ENCODE measurements around the gene SUGP2. TPM values are rescaled to one million over a fixed set of nuclear protein-coding genes. Genes with fewer than 3 reads are reported as not detected.

SUGP2 gene
- total and polyA plus RNA-seq, 9 of the 15 experiments (the other 6 are each of a cell fraction or from before 2014, with no cell fraction given), result 13.1 to 101 (median 63.1) TPM

- TF ChIP-seq, protein P1, sequence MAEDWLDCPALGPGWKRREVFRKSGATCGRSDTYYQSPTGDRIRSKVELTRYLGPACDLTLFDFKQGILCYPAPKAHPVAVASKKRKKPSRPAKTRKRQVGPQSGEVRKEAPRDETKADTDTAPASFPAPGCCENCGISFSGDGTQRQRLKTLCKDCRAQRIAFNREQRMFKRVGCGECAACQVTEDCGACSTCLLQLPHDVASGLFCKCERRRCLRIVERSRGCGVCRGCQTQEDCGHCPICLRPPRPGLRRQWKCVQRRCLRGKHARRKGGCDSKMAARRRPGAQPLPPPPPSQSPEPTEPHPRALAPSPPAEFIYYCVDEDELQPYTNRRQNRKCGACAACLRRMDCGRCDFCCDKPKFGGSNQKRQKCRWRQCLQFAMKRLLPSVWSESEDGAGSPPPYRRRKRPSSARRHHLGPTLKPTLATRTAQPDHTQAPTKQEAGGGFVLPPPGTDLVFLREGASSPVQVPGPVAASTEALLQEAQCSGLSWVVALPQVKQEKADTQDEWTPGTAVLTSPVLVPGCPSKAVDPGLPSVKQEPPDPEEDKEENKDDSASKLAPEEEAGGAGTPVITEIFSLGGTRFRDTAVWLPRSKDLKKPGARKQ (CRISPR knock-in tag; IDR thresholded peaks at IDR 0.05), result no peak
- TF ChIP-seq NCOA4 (IDR thresholded peaks at IDR 0.05; ENCODE audit: partially characterized antibody), result no peak
- no peak for TF ChIP-seq CCAR2 (IDR thresholded peaks at IDR 0.05; ENCODE audit: low read depth, low read length)
- no peak for TF ChIP-seq COPS2 (conservative IDR thresholded peaks at IDR 0.05)
- no peak for TF ChIP-seq ZBTB8A (IDR thresholded peaks at IDR 0.05; ENCODE audit: partially characterized antibody)
- TF ChIP-seq, protein P2, sequence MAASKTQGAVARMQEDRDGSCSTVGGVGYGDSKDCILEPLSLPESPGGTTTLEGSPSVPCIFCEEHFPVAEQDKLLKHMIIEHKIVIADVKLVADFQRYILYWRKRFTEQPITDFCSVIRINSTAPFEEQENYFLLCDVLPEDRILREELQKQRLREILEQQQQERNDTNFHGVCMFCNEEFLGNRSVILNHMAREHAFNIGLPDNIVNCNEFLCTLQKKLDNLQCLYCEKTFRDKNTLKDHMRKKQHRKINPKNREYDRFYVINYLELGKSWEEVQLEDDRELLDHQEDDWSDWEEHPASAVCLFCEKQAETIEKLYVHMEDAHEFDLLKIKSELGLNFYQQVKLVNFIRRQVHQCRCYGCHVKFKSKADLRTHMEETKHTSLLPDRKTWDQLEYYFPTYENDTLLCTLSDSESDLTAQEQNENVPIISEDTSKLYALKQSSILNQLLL (CRISPR knock-in tag; IDR thresholded peaks at IDR 0.05; ENCODE audit: borderline replicate concordance), result no peak
- TF ChIP-seq BACH1 (tag; IDR thresholded peaks at IDR 0.05), result no peak
- TF ChIP-seq SAFB2 (IDR thresholded peaks at IDR 0.05; ENCODE audit: borderline replicate concordance, low read depth, low read length, severe bottlenecking), result no peak
- TF ChIP-seq NR3C1 (CRISPR knock-in tag; IDR thresholded peaks at IDR 0.05), result no peak
- no peak for TF ChIP-seq HMGXB4 (CRISPR knock-in tag; IDR thresholded peaks at IDR 0.05)
- no peak for TF ChIP-seq CCNT2 (IDR thresholded peaks at IDR 0.05; ENCODE audit: borderline replicate concordance, extremely low read depth, insufficient read length, low read depth, low read length)
These were observed 16.8 kb upstream of the SUGP2 start (continued) for GRCh38 chr19:19050104-19050503.

All from K562 (cell line).